WTC11 (cell line): ENCODE results near the gene CYP20A1. TPM values are rescaled to one million over a fixed set of nuclear protein-coding genes. Genes with fewer than 3 reads are reported as not detected.

Source experiments
- ELF4 ChIP-seq: sonication (generic); formaldehyde crosslinking; IDR thresholded peaks from 2 replicates; pipeline ENCODE4 v1.8.1; 2022; ENCODE audit warnings: low read depth, mild to moderate bottlenecking, moderate library complexity, missing genetic modification reagents
- FOXP1 ChIP-seq: sonication (generic); formaldehyde crosslinking; IDR thresholded peaks from 2 replicates; pipeline ENCODE4 v1.8.0; 2022; ENCODE audit warnings: missing genetic modification reagents, mild to moderate bottlenecking, moderate library complexity, borderline replicate concordance
- GRHL2 ChIP-seq: fragments of 250-450 bp; sonication (Bioruptor Pico); IDR thresholded peaks from 2 replicates; pipeline ENCODE4 v1.8.0; 2022; ENCODE audit warnings: mild to moderate bottlenecking, moderate library complexity; ENCODE audit not compliant: insufficient replicate concordance, severe bottlenecking
- GTF2I ChIP-seq: fragments of 250-450 bp; sonication (Bioruptor Pico); conservative IDR thresholded peaks from 2 replicates; pipeline ENCODE4 v1.4.0; 2021; ENCODE audit warnings: mild to moderate bottlenecking
- JUN ChIP-seq: sonication (generic); formaldehyde crosslinking; IDR thresholded peaks from 2 replicates; pipeline ENCODE4 v1.8.0; 2023; ENCODE audit warnings: mild to moderate bottlenecking, missing genetic modification reagents
- KAT7 ChIP-seq: sonication (generic); formaldehyde crosslinking; IDR thresholded peaks from 2 replicates; pipeline ENCODE4 v1.8.1; 2023; ENCODE audit warnings: missing genetic modification reagents, mild to moderate bottlenecking, borderline replicate concordance
- NFATC4 ChIP-seq: fragments of 250-450 bp; sonication (Bioruptor Pico); IDR thresholded peaks from 2 replicates; pipeline ENCODE4 v1.9.0; 2021; ENCODE audit warnings: mild to moderate bottlenecking
- NFE2L1 ChIP-seq: sonication (generic); formaldehyde crosslinking; IDR thresholded peaks from 2 replicates; pipeline ENCODE4 v1.8.1; 2023; ENCODE audit warnings: missing genetic modification reagents
- NFYB ChIP-seq: sonication (generic); formaldehyde crosslinking; conservative IDR thresholded peaks from 2 replicates; pipeline ENCODE4 v1.8.0; 2022; ENCODE audit warnings: low read depth, missing genetic modification reagents
- NR2C2 ChIP-seq: sonication (generic); formaldehyde crosslinking; IDR thresholded peaks from 2 replicates; pipeline ENCODE4 v1.8.0; 2022; ENCODE audit warnings: mild to moderate bottlenecking, missing genetic modification reagents
- OVOL2 ChIP-seq: fragments of 250-450 bp; sonication (Bioruptor Pico); IDR thresholded peaks from 2 replicates; pipeline ENCODE4 v1.9.0; 2021; ENCODE audit warnings: mild to moderate bottlenecking, borderline replicate concordance
- RORB ChIP-seq: fragments of 250-450 bp; sonication (Bioruptor Pico); IDR thresholded peaks from 2 replicates; pipeline ENCODE4 v1.9.0; 2021; ENCODE audit warnings: mild to moderate bottlenecking
- SP1 ChIP-seq: sonication (generic); formaldehyde crosslinking; conservative IDR thresholded peaks from 2 replicates; pipeline ENCODE4 v1.8.1; 2022; ENCODE audit warnings: missing genetic modification reagents
- TEAD4 ChIP-seq: sonication (generic); formaldehyde crosslinking; IDR thresholded peaks from 2 replicates; pipeline ENCODE4 v1.8.0; 2022; ENCODE audit warnings: mild to moderate bottlenecking, missing genetic modification reagents
- ZNF121 ChIP-seq: sonication (generic); formaldehyde crosslinking; IDR thresholded peaks from 2 replicates; pipeline ENCODE4 v1.8.0; 2023; ENCODE audit warnings: missing genetic modification reagents
- ZNF263 ChIP-seq: sonication (generic); formaldehyde crosslinking; IDR thresholded peaks from 2 replicates; pipeline ENCODE4 v1.8.1; 2022; ENCODE audit warnings: low read depth, mild to moderate bottlenecking, moderate library complexity, missing genetic modification reagents
- total RNA-seq: library from RNA; stranded (reverse); gene quantifications from 3 replicates; pipeline ENCODE4 v1.2.3, GENCODE V29; 2021
- TF ChIP-seq, protein P1 (sequence below): sonication (generic); formaldehyde crosslinking; IDR thresholded peaks from 2 replicates; pipeline ENCODE4 v1.8.0; 2022; ENCODE audit warnings: mild to moderate bottlenecking, missing genetic modification reagents
- TF ChIP-seq, protein P2 (sequence below): fragments of 200-600 bp; IDR thresholded peaks from 2 replicates; pipeline ENCODE4 v1.8.0; 2022; ENCODE audit warnings: antibody characterized with exemption
- TF ChIP-seq, protein P3 (sequence below): sonication (generic); formaldehyde crosslinking; IDR thresholded peaks from 2 replicates; pipeline ENCODE4 v1.8.0; 2023; ENCODE audit warnings: mild to moderate bottlenecking, missing genetic modification reagents
- TF ChIP-seq, protein P4 (sequence below): fragments of 250-450 bp; sonication (Bioruptor Pico); IDR thresholded peaks from 2 replicates; pipeline ENCODE4 v1.8.0; 2021; ENCODE audit warnings: mild to moderate bottlenecking
- TF ChIP-seq, protein P5 (sequence below): fragments of 250-450 bp; sonication (Bioruptor Pico); IDR thresholded peaks from 2 replicates; pipeline ENCODE4 v1.9.0; 2021; ENCODE audit warnings: moderate library complexity, mild to moderate bottlenecking, inconsistent platforms, borderline replicate concordance
- TF ChIP-seq, protein P6 (sequence below): sonication (generic); formaldehyde crosslinking; IDR thresholded peaks from 2 replicates; pipeline ENCODE4 v1.8.1; 2022; ENCODE audit warnings: mild to moderate bottlenecking, moderate library complexity, missing genetic modification reagents
- TF ChIP-seq, protein P7 (sequence below): sonication (generic); formaldehyde crosslinking; conservative IDR thresholded peaks from 2 replicates; pipeline ENCODE4 v1.8.1; 2022; ENCODE audit warnings: mild to moderate bottlenecking, missing genetic modification reagents
- TF ChIP-seq, protein P8 (sequence below): sonication (generic); formaldehyde crosslinking; IDR thresholded peaks from 2 replicates; pipeline ENCODE4 v1.8.1; 2023; ENCODE audit warnings: mild to moderate bottlenecking, missing genetic modification reagents, borderline replicate concordance

Gene CYP20A1
- total RNA-seq, 1 experiment from 2014 or later: 13.5 TPM

DNA sequence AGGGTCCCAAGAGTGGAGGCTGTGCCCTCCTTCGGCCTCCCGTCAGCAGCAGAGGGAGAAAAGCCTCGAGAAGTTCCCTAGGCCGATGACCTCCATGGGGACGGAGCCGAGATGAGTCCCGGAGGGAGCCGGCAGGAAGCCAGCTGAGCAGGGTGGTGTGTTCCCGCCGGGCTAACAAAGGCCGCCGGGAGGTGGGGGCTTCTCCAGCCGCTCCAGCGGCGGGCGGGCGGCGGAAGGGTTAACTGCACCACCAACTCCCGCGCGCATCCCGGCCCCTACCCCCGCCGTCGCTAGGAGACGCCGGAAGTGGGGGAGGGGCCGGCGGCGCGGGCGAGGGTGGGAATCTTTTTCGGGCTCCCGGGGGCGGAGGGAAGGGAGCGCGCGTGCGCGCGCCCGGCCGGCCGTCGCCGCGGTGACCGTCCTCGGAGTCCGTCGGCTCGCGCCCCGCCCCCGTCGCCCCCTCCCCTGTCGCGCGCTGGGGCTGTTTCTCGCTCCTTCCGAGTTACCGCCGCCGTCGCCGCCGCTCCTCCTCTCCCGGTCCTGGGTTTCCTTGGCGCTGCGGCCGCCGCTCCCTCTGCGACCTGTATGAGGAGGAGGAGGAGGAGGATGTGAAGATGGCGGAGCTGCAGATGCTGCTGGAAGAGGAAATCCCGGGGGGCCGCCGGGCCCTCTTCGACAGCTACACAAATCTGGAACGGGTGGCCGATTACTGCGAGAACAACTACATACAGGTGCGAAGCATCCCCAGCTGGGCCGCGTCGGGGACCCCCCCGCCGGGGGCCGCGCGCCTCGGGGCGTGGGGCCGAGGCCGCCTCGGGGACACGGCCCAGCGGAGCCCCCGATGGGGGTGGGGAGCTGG is 89.3 kb downstream of the CYP20A1 start, which contains the start of gene ABI2 (continued):
- TF ChIP-seq, protein P1, sequence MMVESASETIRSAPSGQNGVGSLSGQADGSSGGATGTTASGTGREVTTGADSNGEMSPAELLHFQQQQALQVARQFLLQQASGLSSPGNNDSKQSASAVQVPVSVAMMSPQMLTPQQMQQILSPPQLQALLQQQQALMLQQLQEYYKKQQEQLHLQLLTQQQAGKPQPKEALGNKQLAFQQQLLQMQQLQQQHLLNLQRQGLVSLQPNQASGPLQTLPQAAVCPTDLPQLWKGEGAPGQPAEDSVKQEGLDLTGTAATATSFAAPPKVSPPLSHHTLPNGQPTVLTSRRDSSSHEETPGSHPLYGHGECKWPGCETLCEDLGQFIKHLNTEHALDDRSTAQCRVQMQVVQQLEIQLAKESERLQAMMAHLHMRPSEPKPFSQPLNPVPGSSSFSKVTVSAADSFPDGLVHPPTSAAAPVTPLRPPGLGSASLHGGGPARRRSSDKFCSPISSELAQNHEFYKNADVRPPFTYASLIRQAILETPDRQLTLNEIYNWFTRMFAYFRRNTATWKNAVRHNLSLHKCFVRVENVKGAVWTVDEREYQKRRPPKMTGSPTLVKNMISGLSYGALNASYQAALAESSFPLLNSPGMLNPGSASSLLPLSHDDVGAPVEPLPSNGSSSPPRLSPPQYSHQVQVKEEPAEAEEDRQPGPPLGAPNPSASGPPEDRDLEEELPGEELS (CRISPR knock-in tag): no peak
- TF ChIP-seq ZNF263 (CRISPR knock-in tag) (no peak), NFATC4 (CRISPR knock-in tag) (no peak), NFE2L1 (CRISPR knock-in tag) (no peak), KAT7 (CRISPR knock-in tag) (0 out of 2 replicates have a peak, but pooled peaks have one; percentile 28), OVOL2 (no peak), ELF4 (no peak), RORB (CRISPR knock-in tag) (no peak), TEAD4 (CRISPR knock-in tag) (no peak), FOXP1 (peak; percentile 49; the same call in 1 of the 2 replicates), ZNF121 (CRISPR knock-in tag) (no peak), JUN (CRISPR knock-in tag) (no peak), NFYB (CRISPR knock-in tag) (no peak), GTF2I (CRISPR knock-in tag) (0 out of 2 replicates have a peak, but pooled peaks have one; percentile 49), NR2C2 (no peak), SP1 (CRISPR knock-in tag) (peak; percentile 71), GRHL2 (CRISPR knock-in tag) (no peak)
- TF ChIP-seq, protein P2, sequence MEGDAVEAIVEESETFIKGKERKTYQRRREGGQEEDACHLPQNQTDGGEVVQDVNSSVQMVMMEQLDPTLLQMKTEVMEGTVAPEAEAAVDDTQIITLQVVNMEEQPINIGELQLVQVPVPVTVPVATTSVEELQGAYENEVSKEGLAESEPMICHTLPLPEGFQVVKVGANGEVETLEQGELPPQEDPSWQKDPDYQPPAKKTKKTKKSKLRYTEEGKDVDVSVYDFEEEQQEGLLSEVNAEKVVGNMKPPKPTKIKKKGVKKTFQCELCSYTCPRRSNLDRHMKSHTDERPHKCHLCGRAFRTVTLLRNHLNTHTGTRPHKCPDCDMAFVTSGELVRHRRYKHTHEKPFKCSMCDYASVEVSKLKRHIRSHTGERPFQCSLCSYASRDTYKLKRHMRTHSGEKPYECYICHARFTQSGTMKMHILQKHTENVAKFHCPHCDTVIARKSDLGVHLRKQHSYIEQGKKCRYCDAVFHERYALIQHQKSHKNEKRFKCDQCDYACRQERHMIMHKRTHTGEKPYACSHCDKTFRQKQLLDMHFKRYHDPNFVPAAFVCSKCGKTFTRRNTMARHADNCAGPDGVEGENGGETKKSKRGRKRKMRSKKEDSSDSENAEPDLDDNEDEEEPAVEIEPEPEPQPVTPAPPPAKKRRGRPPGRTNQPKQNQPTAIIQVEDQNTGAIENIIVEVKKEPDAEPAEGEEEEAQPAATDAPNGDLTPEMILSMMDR: no peak
- TF ChIP-seq, protein P3, sequence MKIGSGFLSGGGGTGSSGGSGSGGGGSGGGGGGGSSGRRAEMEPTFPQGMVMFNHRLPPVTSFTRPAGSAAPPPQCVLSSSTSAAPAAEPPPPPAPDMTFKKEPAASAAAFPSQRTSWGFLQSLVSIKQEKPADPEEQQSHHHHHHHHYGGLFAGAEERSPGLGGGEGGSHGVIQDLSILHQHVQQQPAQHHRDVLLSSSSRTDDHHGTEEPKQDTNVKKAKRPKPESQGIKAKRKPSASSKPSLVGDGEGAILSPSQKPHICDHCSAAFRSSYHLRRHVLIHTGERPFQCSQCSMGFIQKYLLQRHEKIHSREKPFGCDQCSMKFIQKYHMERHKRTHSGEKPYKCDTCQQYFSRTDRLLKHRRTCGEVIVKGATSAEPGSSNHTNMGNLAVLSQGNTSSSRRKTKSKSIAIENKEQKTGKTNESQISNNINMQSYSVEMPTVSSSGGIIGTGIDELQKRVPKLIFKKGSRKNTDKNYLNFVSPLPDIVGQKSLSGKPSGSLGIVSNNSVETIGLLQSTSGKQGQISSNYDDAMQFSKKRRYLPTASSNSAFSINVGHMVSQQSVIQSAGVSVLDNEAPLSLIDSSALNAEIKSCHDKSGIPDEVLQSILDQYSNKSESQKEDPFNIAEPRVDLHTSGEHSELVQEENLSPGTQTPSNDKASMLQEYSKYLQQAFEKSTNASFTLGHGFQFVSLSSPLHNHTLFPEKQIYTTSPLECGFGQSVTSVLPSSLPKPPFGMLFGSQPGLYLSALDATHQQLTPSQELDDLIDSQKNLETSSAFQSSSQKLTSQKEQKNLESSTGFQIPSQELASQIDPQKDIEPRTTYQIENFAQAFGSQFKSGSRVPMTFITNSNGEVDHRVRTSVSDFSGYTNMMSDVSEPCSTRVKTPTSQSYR (CRISPR knock-in tag): peak; percentile 94
- TF ChIP-seq, protein P4, sequence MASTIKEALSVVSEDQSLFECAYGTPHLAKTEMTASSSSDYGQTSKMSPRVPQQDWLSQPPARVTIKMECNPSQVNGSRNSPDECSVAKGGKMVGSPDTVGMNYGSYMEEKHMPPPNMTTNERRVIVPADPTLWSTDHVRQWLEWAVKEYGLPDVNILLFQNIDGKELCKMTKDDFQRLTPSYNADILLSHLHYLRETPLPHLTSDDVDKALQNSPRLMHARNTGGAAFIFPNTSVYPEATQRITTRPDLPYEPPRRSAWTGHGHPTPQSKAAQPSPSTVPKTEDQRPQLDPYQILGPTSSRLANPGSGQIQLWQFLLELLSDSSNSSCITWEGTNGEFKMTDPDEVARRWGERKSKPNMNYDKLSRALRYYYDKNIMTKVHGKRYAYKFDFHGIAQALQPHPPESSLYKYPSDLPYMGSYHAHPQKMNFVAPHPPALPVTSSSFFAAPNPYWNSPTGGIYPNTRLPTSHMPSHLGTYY (CRISPR knock-in tag): no peak
- TF ChIP-seq, protein P5, sequence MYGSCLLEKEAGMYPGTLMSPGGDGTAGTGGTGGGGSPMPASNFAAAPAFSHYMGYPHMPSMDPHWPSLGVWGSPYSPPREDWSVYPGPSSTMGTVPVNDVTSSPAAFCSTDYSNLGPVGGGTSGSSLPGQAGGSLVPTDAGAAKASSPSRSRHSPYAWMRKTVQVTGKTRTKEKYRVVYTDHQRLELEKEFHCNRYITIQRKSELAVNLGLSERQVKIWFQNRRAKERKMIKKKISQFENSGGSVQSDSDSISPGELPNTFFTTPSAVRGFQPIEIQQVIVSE (CRISPR knock-in tag): no peak
- TF ChIP-seq, protein P6, sequence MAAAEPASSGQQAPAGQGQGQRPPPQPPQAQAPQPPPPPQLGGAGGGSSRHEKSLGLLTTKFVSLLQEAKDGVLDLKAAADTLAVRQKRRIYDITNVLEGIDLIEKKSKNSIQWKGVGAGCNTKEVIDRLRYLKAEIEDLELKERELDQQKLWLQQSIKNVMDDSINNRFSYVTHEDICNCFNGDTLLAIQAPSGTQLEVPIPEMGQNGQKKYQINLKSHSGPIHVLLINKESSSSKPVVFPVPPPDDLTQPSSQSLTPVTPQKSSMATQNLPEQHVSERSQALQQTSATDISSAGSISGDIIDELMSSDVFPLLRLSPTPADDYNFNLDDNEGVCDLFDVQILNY: peak; percentile 88
- TF ChIP-seq, protein P7, sequence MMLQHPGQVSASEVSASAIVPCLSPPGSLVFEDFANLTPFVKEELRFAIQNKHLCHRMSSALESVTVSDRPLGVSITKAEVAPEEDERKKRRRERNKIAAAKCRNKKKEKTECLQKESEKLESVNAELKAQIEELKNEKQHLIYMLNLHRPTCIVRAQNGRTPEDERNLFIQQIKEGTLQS: no peak
- TF ChIP-seq, protein P8, sequence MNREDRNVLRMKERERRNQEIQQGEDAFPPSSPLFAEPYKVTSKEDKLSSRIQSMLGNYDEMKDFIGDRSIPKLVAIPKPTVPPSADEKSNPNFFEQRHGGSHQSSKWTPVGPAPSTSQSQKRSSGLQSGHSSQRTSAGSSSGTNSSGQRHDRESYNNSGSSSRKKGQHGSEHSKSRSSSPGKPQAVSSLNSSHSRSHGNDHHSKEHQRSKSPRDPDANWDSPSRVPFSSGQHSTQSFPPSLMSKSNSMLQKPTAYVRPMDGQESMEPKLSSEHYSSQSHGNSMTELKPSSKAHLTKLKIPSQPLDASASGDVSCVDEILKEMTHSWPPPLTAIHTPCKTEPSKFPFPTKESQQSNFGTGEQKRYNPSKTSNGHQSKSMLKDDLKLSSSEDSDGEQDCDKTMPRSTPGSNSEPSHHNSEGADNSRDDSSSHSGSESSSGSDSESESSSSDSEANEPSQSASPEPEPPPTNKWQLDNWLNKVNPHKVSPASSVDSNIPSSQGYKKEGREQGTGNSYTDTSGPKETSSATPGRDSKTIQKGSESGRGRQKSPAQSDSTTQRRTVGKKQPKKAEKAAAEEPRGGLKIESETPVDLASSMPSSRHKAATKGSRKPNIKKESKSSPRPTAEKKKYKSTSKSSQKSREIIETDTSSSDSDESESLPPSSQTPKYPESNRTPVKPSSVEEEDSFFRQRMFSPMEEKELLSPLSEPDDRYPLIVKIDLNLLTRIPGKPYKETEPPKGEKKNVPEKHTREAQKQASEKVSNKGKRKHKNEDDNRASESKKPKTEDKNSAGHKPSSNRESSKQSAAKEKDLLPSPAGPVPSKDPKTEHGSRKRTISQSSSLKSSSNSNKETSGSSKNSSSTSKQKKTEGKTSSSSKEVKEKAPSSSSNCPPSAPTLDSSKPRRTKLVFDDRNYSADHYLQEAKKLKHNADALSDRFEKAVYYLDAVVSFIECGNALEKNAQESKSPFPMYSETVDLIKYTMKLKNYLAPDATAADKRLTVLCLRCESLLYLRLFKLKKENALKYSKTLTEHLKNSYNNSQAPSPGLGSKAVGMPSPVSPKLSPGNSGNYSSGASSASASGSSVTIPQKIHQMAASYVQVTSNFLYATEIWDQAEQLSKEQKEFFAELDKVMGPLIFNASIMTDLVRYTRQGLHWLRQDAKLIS: peak; percentile 53; the same call in 1 of the 2 replicates
